NCI-H2196 (cell line): Measurements from ENCODE around the gene PACS1.
"Not testable (repeated sequence)": the region's sequence is repeated elsewhere in the genome, so short reads cannot be mapped to it uniquely, and the experiment has no call there.

ENCODE experiments used
- DNase-seq: peaks from one replicate; lab custom pipeline; 2025; ENCODE audit not compliant: unreplicated experiment; lab: John Stamatoyannopoulos, UW

PACS1 gene

DNA sequence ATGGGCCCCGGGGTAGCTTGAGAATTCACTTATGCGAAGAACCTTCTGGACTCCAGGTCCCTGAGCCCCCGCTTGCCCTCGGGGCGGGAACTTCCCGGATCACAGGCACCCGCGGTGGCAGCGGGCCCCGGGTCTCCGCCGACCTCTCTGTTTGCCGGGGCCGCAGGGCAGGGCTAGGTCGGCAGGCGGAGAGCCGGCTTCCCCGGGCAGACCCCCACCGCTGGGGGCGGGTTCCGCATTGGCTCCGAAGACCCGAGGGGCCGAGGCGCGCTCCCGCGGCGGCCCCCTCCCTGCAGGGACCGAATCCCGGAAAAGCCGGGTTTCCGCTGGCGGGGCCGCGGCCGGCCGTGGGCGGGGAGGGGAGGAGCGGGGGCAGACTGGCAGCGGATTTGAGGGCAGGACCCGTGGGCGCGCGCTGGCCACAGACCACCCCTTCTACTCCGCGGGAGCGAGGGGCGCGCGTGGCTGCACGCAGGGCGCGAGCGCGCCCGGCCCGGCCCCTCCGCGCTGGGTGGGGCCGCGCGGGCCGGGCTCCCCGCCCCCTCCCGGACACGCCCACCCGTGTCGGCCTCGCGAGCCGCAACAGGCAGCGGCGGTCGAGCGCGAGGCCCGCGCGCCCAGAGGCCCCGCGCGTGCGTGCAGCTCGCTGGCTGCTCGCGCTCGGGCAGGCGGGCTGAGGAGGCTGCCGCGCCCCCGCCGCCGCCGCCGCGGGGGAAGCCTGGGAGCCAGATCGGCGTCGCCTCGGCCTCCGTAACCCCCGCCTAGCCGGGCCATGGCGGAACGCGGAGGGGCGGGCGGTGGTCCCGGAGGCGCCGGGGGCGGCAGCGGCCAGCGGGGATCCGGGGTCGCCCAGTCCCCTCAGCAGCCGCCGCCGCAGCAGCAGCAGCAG lies at the start of gene PACS1:
PACS1 (plus strand) TSS at position 558 of the 889 bp plus-strand sequence; CDS start at position 773, 215 bp downstream.
- DNase-seq = peak; percentile 68

DNA sequence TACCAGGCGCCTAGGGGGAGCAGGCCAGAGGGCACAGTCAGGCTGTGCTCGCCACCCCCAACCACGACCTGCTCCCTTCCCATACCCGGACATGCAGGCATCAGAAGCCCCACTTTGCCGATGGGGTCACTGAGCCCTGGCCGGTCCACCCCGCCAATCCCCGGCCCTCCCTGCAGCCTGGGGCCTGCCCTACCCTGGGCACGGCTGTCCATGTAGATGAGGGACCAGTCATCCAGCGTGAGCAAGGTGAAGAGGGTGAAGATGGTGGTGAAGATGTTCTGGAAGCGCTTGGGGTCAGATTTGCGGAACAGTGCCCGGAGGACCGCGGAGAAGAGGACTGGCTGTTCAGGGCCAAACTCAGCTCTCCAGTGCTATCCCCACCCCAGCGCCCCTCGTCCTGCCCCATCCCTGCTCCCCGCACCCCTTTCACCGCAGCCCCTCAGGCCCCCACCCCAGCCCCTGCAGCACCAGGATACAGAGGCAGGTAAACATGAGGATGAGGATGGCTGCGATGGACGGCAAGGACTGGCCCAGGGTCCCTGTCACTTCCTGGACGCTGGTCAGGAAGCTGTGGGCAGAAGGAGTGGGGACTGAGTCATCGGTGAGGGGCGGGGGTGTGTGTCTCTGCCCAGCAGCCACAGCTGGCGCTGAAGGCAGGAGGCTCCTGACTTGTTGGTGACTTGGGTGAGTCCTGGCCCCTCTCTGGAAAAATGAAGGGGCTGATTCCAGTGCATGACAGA lies 49.3 kb upstream of the PACS1 start:
- no peak for DNase-seq

DNA sequence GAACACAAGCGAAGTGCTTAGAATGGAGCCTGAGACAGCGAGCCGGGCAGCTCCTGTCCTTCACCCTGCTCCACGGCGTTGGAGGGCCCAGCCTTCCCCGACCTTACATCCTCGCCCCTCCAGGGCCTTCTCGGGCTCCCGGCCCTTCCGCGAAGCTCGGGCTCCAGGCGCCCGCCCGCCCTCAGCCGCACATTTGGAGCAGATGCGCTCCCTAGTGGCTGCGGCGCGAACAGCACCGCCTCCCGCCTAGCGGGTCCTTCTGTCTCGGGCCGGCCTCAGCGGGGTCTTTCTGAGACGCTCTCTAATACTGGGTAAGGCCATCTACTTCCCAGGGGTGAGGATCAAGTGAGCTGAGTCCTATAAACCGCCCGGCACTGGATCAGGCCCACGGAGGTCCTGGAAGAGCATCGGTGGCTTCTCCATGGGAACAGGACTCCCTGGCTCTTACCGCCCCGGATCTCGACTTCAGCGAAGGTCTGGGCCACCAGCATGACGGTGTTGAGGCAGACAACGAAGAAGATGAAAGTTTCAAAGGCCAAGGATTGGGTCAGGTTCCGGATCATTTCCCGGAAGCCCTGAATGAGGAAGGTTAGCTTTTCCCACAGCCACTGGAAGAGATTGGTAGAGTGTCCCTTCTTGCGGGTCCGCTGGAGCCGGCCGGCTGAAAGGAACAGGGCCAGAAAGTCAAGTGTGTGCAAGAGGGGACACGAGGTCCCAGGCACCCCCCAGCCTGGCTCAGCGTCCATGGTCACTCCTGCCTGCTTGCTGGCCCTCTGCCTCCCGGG lies 47.5 kb upstream of the PACS1 start:
- peak; percentile 82 for DNase-seq

DNA sequence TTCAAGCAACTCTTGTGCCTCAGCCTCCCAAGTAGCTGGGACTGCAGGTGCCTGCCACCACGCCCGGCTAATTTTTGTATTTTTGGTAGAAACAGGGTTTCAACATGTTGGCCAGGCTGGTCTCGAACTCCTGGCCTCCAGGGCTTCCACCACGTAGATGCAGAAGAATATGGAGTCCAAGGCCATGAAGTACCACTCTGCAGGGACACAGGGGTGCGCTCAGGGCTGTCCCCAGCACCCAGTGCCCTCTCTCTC lies 47.0 kb upstream of the PACS1 start:
- not testable (repeated sequence) for DNase-seq

DNA sequence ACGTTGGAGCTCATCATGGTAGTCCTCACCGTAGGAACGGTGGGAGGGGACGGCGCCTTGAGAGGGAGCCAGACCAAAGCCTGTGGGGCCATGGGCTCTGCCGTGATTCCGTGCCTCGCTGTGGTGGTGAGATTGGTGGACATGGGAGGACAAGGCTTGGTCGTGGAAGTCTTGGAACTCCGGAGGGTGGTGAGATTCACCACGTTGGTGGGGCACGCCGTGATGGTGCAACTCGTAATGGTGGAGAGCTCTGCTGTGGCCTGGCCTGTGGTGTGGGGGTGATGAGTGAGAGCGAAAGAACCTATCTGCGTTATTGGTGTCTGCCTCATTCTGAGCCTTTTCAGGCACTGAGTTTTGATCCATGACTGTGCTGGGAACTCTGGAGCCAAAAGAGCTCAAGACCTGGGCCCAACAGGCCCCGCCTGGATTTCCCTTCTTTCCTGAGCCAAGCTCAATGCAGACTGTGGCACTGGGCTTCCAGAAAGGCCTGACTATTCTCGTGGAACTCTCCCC lies 44.0 kb upstream of the PACS1 start, which contains the start of gene CATSPER1:
CATSPER1 (minus strand) TSS at position 463 of the 513 bp plus-strand sequence; CDS start at position 363, 100 bp downstream.
- DNase-seq = no peak

DNA sequence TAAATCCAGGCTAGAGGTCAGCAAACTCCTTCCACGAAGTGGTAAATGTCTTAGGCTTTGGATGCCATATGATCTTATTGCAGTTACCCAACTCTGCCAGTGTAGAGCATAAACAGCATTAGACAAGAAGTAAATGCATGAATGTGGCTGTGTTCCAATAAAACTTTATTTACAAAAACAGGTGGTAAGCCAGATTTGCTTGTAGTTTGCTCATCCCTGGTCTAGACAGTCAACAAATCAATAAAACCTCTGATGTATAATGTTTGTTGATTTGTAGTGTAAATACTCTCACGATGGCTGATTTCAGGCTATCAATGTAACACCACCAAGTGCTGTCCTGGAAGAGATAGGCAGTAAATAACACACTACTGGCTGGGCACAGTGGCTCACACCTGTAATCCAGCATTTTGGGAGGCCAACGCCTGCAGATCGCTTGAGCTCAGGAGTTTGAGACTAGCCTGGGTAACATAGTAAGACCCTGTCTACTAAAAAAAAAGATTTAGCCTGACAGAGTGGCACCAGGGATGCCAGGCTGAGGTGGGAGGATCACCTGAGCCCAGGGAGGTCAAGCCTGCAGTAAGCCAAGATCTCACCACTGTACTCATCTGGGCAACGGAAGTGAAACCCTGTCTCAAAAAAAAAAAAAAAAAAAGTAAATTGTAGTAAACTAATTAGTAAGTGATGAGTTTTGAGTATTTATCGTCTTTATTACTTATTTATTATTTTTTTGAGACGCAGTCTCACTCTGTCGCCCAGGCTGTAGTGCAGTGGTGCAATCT lies 36.9 kb upstream of the PACS1 start:
- DNase-seq = no peak

DNA sequence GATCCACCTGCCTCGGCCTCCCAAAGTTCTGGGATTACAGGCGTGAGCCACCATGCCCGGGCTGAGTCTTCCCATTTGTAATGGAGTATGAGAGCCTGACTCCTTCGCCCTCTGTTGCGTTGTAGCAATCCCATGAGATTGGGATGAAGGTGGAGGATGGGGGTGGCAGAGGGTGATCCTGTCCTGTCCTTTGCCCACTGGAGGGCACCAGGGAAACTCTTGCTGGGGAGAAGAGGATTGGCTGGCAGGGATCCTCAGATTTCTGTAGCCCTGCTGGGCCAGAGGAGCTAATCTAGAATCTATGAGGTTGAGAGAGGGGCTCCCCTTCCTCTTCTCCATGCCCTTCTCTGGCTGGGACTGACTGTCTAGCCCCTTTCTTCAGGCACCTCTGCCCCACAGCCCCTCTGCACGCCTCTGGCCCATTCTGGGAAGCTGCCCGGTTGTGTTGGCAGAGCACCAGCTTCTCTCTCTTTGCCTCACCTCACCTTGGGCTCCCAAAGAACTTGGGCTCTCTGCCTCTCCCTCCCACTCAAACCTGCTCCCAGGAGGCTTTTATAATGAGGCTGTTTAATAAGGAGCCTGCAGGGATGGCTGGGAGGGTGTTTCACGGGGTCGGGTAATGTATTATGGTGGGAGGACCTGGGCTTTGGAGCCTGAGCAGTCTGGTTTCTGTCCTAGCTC lies 34.3 kb upstream of the PACS1 start:
- no peak for DNase-seq

DNA sequence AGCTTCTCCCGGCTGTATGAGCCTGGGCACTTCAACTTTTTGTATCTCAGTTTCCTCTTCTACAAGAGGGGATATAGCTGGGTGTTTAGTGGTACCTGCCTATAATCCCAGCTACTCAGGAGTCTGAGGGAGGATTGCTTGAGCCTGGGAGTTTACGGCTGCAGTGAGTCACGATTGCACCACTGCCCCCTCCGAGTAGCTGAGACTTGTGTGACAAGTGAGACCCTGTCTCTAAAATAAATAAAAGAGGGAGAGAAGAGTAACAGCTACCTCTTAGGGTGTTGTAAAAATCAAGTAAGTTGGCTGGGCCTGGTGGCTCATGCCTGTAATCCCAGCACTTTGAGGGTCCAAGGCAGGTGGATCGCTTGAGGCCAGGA lies 33.8 kb upstream of the PACS1 start:
- no peak for DNase-seq

DNA sequence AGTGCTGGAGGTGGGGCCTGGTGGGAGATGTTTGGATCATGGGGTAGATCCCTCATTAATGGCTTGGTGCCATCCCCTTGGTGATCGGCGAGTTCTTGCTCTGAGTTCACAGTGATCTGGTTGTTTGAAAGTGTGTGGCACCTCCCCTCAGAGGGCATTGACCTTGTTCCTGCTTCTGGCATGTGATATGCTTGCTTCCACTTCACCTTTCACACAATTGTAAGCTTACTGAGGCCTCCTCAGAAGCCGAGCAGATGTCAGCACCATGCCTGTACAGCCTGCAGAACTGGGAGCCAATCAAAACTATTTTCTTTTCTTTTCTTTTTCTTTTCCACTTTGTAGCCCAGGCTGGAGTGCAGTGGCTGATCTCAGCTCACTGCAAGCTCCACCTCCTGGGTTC lies 32.7 kb upstream of the PACS1 start:
- no peak for DNase-seq

DNA sequence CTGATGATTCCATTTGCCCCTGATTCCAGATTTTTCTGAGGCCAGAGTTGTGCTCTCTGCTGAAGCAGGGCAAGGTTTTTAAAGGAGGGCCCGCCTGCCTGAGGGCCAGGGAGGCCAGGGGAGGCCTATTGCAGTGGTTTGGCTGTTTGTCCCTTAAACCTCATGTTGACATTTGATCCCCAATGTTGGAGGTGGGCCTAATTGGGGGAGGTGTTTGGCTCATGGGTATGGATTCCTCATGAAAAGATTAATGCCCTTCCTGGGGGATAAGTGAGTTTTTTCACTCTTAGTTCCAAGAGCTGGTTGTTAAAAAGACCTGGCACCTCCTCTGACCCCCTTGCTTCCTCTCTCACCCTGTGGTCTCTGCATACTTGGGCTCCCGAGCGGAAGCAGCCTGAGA lies 30.3 kb upstream of the PACS1 start:
- DNase-seq = no peak

DNA sequence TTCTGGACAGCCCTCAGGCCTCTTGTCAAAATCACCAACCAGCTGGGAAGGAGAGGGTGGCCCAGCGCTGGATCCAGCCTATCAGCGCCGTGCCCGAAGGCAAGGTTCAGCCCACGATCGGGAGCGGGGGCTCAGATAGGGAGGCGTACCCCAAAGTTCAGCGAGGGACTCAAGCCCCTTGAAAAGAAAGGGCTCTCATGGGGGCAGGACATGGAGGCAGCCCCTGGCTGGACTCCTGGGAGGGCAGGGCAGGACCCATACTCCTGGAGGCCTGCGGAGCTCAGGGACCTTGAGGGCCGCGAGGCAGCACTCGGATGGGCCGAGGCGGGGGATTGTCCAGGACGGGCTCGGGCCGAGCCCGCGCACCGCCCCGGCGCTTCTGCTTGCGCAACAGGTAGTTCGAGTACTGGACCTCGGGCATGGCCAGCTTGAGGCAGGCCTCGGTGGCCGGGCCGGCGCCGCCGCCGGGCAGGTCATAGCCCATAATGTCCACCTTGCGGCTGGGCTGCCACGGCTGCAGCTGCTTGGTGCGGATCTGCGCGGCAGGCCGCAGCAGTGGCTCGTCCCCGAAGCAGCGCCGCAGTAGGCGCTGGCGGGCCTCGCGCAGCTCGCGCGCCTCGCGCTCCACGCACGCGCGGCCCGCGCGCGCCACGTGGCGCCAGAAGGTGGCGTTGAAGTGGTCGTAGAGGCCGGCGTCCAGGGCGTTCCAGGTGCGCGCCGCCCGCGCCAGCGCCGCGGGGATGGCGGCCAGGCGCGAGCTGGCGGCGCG lies 27.7 kb upstream of the PACS1 start:
- no peak for DNase-seq

DNA sequence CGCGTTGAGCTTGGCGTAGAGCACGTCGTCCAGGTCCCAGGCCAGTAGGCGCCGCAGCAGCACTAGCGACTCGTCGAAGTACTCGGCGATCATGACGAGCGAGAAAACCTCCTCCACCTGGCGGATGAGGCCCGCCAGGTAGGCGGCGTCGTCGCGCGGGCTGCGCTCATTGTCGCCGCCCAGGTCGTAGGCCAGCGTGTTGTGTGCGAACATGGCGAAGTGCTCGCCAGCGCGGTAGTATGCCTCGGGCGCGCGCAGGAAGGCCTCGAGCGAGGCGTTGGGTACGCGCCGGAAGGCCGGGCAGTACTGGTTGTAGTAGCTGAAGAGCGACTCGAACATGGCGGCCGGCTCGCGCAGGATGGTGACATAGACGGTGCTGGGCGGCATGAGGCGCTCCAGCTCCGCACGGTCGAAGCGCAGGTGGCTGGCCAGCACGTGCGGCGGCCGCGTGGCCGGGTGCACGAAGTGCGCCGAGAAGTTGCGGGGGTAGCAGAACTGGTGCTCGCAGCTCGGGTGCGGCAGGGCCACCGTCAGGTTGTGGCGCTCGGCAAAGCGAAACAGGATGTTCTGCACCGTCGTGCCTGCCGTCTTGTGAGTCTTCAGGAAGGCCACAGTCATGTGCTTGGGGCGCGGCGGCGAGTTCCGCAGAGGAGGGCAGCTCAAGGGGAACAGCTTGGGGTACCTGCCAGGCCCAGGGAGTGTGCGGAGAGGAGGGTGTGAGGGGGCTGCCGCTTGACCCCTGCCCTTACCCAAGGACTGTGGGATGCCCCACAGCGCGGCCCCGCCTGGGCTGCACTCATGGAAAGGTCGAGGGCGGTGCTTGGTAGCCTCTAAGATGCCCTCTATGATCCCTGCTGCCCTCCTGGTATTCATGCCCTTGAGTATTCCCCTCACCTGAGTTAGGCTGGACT lies 26.8 kb upstream of the PACS1 start:
- DNase-seq = no peak

DNA sequence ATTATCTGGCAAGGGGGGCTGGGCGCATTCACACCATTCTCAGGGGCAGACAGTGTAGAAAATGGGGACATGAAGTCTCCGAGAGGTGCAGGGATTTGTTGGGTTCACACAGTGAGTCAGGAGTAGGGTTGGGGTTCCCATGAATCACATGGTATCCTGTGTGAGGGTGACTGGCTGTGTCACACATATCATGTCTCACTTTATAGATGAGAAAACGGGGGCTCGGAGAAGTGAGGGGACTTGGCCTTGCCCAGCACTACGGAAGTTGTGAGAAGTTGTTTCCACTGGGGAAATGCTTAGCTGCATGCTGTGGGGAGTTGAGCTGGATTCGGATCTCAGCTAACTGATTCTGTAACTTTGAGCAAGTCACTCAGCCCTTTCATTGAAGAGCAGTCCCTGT lies 25.3 kb upstream of the PACS1 start:
- DNase-seq = no peak

DNA sequence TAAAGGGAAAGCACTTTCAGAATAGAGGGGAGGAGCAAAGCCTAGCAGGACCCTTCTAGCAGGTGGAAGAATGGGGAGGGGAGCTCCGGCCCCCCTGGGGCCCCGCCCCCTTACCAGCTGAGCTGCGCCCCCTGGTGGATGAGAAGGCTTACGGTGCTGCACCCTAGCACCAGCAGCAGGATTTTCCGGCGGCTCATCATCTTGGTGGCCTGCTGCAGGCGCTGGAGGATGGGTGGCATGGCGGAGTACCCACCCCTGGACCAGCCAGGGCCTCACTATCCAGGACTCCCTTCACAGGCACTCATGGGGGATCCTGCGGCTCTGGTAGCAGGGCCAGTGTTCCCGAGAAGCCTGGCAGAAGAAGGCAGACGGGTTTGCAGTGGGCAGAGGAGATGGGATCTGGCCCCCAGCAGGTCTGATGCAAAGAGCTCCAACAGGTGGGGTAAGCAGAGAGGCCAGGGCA lies 24.9 kb upstream of the PACS1 start:
- peak; percentile 87 for DNase-seq

DNA sequence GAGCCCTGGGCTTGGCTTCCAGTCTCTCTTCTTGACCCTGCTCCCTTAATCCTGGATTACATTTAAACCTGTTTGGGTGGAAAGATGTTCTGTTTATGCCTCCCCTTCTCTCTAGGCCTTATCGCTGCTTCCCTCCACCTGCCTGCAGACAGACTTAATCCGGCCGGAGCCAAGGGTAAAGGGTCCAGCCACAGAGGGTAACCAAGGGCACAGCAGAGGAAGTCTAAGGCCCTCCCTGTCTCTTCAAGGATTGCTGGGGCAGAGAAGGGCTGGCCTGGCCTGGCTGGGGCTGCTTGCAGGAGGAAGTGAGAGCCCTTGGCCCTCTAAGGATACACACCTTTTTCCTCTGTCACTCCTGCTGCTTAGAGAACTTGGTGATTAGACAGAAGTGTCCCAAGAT lies 23.2 kb upstream of the PACS1 start:
- DNase-seq = no peak

DNA sequence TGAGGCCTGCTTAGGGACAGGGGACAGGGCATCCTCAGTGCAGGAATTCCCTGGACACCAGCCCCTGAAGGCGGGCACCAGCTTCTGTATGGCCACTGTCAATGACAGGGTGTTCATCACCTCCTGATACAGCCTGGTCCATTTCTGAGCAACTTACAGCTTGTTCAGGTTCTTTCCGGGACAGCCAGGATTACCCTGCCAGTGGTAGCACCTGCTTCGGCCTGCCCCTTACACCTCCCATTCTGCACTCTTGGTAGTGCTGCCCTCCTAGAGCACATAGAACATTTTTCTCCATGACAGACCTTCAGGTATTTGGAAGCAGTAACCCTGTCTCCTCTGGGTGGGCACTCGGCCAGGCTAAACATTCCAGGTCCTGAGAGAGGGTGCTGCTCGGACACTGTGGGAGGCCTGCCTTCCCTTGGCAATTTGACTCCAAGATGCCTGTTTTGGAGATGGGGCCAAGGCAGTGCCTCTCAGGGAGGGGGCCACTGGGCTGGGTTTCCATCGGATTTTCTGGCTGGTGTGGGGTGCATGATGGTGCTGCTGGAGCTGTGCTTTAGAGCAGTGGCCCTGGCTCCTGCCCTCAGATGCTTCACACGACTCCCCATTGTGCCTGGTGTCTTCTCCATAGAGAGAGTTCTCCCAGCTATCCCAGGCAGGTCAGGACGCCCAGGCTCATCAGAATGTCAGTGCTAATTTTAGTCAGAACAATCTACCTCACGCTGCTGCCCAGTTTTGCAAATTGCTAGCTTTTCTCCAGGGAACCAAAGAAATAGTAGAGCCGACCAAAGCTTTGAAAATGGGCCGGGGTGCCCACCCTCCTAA lies 22.3 kb upstream of the PACS1 start:
- no peak for DNase-seq

DNA sequence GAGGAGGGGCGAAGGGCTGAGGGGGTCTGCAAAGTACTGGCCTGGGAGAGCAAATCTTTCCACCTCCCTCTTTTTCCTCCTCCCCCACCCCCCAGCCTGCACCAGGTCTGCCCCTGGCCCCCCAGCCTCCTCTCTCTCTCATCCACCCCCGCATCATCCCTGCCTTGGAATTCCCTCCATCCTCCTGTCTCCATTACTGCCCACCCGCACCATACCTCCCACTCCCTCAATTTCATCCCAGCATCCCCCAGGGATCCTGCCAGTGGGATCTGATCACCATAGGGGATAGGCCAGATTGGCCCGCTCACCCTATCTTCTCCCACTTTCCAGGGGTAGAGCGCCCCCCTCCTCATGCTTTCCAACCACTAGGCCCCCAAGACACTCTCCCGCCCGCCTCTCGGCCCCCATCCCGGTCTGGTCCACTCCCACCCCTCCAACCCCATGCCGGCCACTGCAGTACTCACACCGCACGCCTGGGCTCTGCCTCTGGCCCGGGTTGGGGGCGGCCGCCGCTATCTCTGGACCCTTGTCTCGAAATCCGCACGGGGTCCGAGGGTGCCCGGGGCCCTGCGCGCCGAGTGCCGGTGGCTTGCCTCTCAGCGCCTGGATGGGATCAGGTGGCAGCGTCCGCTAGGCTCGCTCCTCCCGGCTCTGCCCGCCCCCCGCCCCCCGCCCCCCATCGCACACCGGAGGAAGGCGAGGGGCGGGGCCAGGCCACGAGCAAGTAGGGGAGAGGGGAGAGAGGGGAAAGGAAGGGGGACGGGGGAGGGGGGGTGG lies 21.3 kb upstream of the PACS1 start, which contains the start of gene GAL3ST3:
GAL3ST3 (minus strand) TSS at position 615 of the 777 bp plus-strand sequence. CDS start 3,746 bp downstream, outside the sequence.
- no peak for DNase-seq
